Immature natural killer cell (primary cell): ENCODE results near the gene TAPT1. TPM values are rescaled to one million over a fixed set of nuclear protein-coding genes. Genes with fewer than 3 reads are reported as not detected.

Experiments used
- DNase-seq, 3 donors: peaks; one replicate each; pipeline ENCODE4 v3.0.0; 2022; ENCODE audit warnings: mixed read lengths in 1 of 3
- H3K27ac Mint-ChIP-seq, 6 donors: one replicate each; pipeline ENCODE4 v1.8.0; 2020; ENCODE audit warnings: mixed read lengths in 6 of 6, mild to moderate bottlenecking in 5 of 6, inconsistent platforms in 4 of 6, moderate library complexity in 3 of 6
- H3K27me3 Mint-ChIP-seq, 3 donors: one replicate each; pipeline ENCODE4 v1.8.0; 2020 to 2021; ENCODE audit warnings: low read depth in 3 of 3, mild to moderate bottlenecking in 3 of 3, mixed read lengths in 3 of 3, moderate library complexity in 3 of 3, inconsistent platforms in 1 of 3
- H3K36me3 Mint-ChIP-seq, 3 donors: one replicate each; pipeline ENCODE4 v1.8.0; 2020; ENCODE audit warnings: mixed read lengths in 3 of 3, inconsistent platforms in 2 of 3, mild to moderate bottlenecking in 2 of 3
- H3K4me1 Mint-ChIP-seq, 2 donors: one replicate each; pipeline ENCODE4 v1.8.0; 2020; ENCODE audit warnings: inconsistent platforms in 2 of 2, mild to moderate bottlenecking in 2 of 2, mixed read lengths in 2 of 2, moderate library complexity in 1 of 2
- H3K4me3 Mint-ChIP-seq, 5 donors: one replicate each; pipeline ENCODE4 v1.8.0; 2020; ENCODE audit warnings: mild to moderate bottlenecking in 5 of 5, mixed read lengths in 5 of 5, inconsistent platforms in 3 of 5, moderate library complexity in 3 of 5
- H3K9me3 Mint-ChIP-seq, 6 donors: one replicate each; pipeline ENCODE4 v1.8.0; 2020; ENCODE audit warnings: mild to moderate bottlenecking in 6 of 6, mixed read lengths in 6 of 6, inconsistent platforms in 4 of 6, moderate library complexity in 3 of 6
- polyA plus RNA-seq, 3 donors: library from polyadenylated mRNA; unstranded; fragments of 300-500 nt; fragmentation: Illumina TruSeq; gene quantifications; one replicate each; pipeline ENCODE4 v1.2.3, GENCODE V29; 2021

TAPT1 gene
- polyA plus RNA-seq, 3 donors from 2014 or later, result 10.1 to 22.0 (median 17.9) TPM

- no peaks in the 10 kb centered on the region for H3K9me3 Mint-ChIP-seq
- H3K27me3 Mint-ChIP-seq, result peaks cover 0 to 1% (median 0%) of the 10 kb centered on the region in 3 donors
- H3K27ac Mint-ChIP-seq, result no peak overlapping the region
- H3K4me3 Mint-ChIP-seq, result no peak overlapping the region
- H3K36me3 Mint-ChIP-seq, result peaks cover 0 to 4% (median 3%) of the 10 kb centered on the region in 3 donors
- no peak for DNase-seq
- H3K4me1 Mint-ChIP-seq, result no peaks in the 10 kb centered on the region
Observed at GRCh38 chr4:16236402-16237023, 10.2 kb upstream of the TAPT1 start.

GRCh38 chr4:16235209-16235608 is 8.9 kb upstream of the TAPT1 start:
- Mint-ChIP-seq H3K27me3 (peaks cover 0 to 1% (median 0%) of the 10 kb centered on the region in 3 donors), H3K36me3 (peaks cover 0 to 4% (median 0%) of the 10 kb centered on the region in 3 donors), H3K27ac (no peak overlapping the region), H3K4me3 (no peak overlapping the region), H3K9me3 (no peaks in the 10 kb centered on the region), H3K4me1 (no peaks in the 10 kb centered on the region)
- no peak for DNase-seq

GRCh38 chr4:16233569-16234177 is 7.4 kb upstream of the TAPT1 start:
- no peak for DNase-seq
- H3K4me3 Mint-ChIP-seq, result no peak overlapping the region
- no peaks in the 10 kb centered on the region for H3K36me3 Mint-ChIP-seq
- H3K27me3 Mint-ChIP-seq, result peaks cover 0 to 1% (median under 1%) of the 10 kb centered on the region in 3 donors
- no peaks in the 10 kb centered on the region for H3K9me3 Mint-ChIP-seq
- peaks cover 0 to under 1% of the 10 kb centered on the region in 2 donors for H3K4me1 Mint-ChIP-seq
- H3K27ac Mint-ChIP-seq, result no peak overlapping the region

- Mint-ChIP-seq H3K27me3 (peaks cover 5 to 11% (median 11%) of the 10 kb centered on the region in 3 donors), H3K4me3 (no peak overlapping the region), H3K27ac (peak overlapping the region in 1 of 6 donors; percentile 8), H3K36me3 (no peaks in the 10 kb centered on the region), H3K9me3 (no peaks in the 10 kb centered on the region), H3K4me1 (peaks cover 11 to 12% of the 10 kb centered on the region in 2 donors)
- no peak for DNase-seq
Observed at GRCh38 chr4:16231570-16232245, 5.4 kb upstream of the TAPT1 start.

GRCh38 chr4:16230308-16230707 is 4.0 kb upstream of the TAPT1 start:
- peak overlapping the region in 1 of 6 donors; percentile 14 for H3K27ac Mint-ChIP-seq
- no peaks in the 10 kb centered on the region for H3K36me3 Mint-ChIP-seq
- no peaks in the 10 kb centered on the region for H3K9me3 Mint-ChIP-seq
- no peak overlapping the region for H3K4me3 Mint-ChIP-seq
- DNase-seq, result no peak
- H3K27me3 Mint-ChIP-seq, result peaks cover 8 to 15% (median 13%) of the 10 kb centered on the region in 3 donors
- H3K4me1 Mint-ChIP-seq, result peaks cover 16% of the 10 kb centered on the region in 2 donors

- peak overlapping the region in 2 of 6 donors; percentile 13 to 30 for H3K27ac Mint-ChIP-seq
- H3K4me3 Mint-ChIP-seq, result no peak overlapping the region
- no peaks in the 10 kb centered on the region for H3K9me3 Mint-ChIP-seq
- DNase-seq, result no peak
- no peaks in the 10 kb centered on the region for H3K36me3 Mint-ChIP-seq
- peaks cover 23% of the 10 kb centered on the region in 2 donors for H3K4me1 Mint-ChIP-seq
- peaks cover 8 to 22% (median 13%) of the 10 kb centered on the region in 3 donors for H3K27me3 Mint-ChIP-seq
Observed at GRCh38 chr4:16229604-16230003, 3.3 kb upstream of the TAPT1 start.

- Mint-ChIP-seq H3K4me1 (peaks cover 44% of the 10 kb centered on the region in 2 donors), H3K27ac (peak overlapping the region; percentile 90 to 97 (median 94)), H3K27me3 (peaks cover 8 to 21% (median 13%) of the 10 kb centered on the region in 3 donors), H3K36me3 (no peaks in the 10 kb centered on the region), H3K9me3 (no peaks in the 10 kb centered on the region), H3K4me3 (peak overlapping the region; percentile 86 to 96 (median 93))
- peak; percentile 31 to 39 (median 36) for DNase-seq
Observed at GRCh38 chr4:16227462-16227868, 1.2 kb upstream of the TAPT1 start.

GRCh38 chr4:16226816-16227461 is 668 bp upstream of the TAPT1 start:
- H3K9me3 Mint-ChIP-seq, result no peaks in the 10 kb centered on the region
- H3K27ac Mint-ChIP-seq, result peak overlapping the region; percentile 90 to 97 (median 94)
- H3K4me1 Mint-ChIP-seq, result peaks cover 44 to 49% of the 10 kb centered on the region in 2 donors
- H3K4me3 Mint-ChIP-seq, result peak overlapping the region; percentile 86 to 96 (median 93)
- peaks cover 8 to 21% (median 13%) of the 10 kb centered on the region in 3 donors for H3K27me3 Mint-ChIP-seq
- no peaks in the 10 kb centered on the region for H3K36me3 Mint-ChIP-seq
- no peak for DNase-seq

GRCh38 chr4:16225167-16225862 is 956 bp downstream of the TAPT1 start:
- Mint-ChIP-seq H3K4me3 (peak overlapping the region; percentile 86 to 91 (median 89)), H3K9me3 (no peaks in the 10 kb centered on the region)

GRCh38 chr4:16224264-16225166 is 1.8 kb downstream of the TAPT1 start:
- H3K9me3 Mint-ChIP-seq, result no peaks in the 10 kb centered on the region
- peaks cover 46 to 52% of the 10 kb centered on the region in 2 donors for H3K4me1 Mint-ChIP-seq
- H3K27me3 Mint-ChIP-seq, result peaks cover 8 to 21% (median 13%) of the 10 kb centered on the region in 3 donors
- H3K4me3 Mint-ChIP-seq, result peak overlapping the region; percentile 86 to 91 (median 89)
- no peaks in the 10 kb centered on the region for H3K36me3 Mint-ChIP-seq
- H3K27ac Mint-ChIP-seq, result peak overlapping the region; percentile 47 to 92 (median 86)
- no peak for DNase-seq

More at GRCh38 chr4:16225167-16225862, 956 bp downstream of the TAPT1 start:
- Mint-ChIP-seq H3K27ac (peak overlapping the region; percentile 82 to 93 (median 90)), H3K4me1 (peaks cover 46 to 52% of the 10 kb centered on the region in 2 donors), H3K27me3 (peaks cover 8 to 21% (median 13%) of the 10 kb centered on the region in 3 donors), H3K36me3 (no peaks in the 10 kb centered on the region)
- DNase-seq, result peak in 2 of 3 donors; percentile 6 to 14

GRCh38 chr4:16222957-16223527 is 3.2 kb downstream of the TAPT1 start:
- H3K27ac Mint-ChIP-seq, result peak overlapping the region in 2 of 6 donors; percentile 17 to 37
- H3K36me3 Mint-ChIP-seq, result no peaks in the 10 kb centered on the region
- no peak for DNase-seq
- H3K4me3 Mint-ChIP-seq, result peak overlapping the region in 2 of 5 donors; percentile 33 to 91
- H3K9me3 Mint-ChIP-seq, result no peaks in the 10 kb centered on the region
- peaks cover 6 to 18% (median 13%) of the 10 kb centered on the region in 3 donors for H3K27me3 Mint-ChIP-seq
- peaks cover 44 to 51% of the 10 kb centered on the region in 2 donors for H3K4me1 Mint-ChIP-seq

- Mint-ChIP-seq H3K27me3 (peaks cover 0 to 2% (median 0%) of the 10 kb centered on the region in 3 donors), H3K27ac (no peak overlapping the region), H3K4me3 (no peak overlapping the region), H3K36me3 (no peaks in the 10 kb centered on the region), H3K9me3 (no peaks in the 10 kb centered on the region), H3K4me1 (peaks cover 40 to 58% of the 10 kb centered on the region in 2 donors)
- DNase-seq, result no peak
Observed at GRCh38 chr4:16218950-16219349, 7.3 kb downstream of the TAPT1 start.
